K562 (cell line): ENCODE data around the gene SLC15A3. TPM values are rescaled to one million over a fixed set of nuclear protein-coding genes. Genes with fewer than 3 reads are reported as not detected.

Experiments
- ATAC-seq: fragments of 200-7000 bp; cut with Tn5 transposase; 3 replicates; pipeline ENCODE4 v1.9.1; 2020; ENCODE audit warnings: moderate library complexity
- BruUV-seq: library from RNA; stranded (reverse); fragments of 400-500 nt; replicated peaks from 2 replicates; lab custom pipeline; 2021; lab: Mats Ljungman, UMichigan
- CTCF ChIA-PET: fragments of 300-600 bp; formaldehyde crosslinking; extraction: SDS; loops from one replicate; lab custom pipeline; 2021; ENCODE audit warnings: low intra/inter-chr PET ratio; lab: Yijun Ruan, JAX
- POLR2A ChIA-PET: fragments of 300-600, 350-650 bp; sonication (Branson Sonifier 250); formaldehyde crosslinking; extraction: SDS; loops from one replicate; lab custom pipeline; 2021; ENCODE audit warnings: antibody characterized with exemption, inconsistent platforms; lab: Yijun Ruan, JAX
- DNase-seq, 4 experiments: peaks; one replicate each; pipeline versions ENCODE4 v3.0.0 to v3.0.0-alpha.2; 2011 to 2018; ENCODE audit warnings: low spot score in 3 of 4, mixed read lengths in 3 of 4; ENCODE audit errors: extremely low read depth in 1 of 4
- FAIRE-seq: peaks from 2 replicates; lab custom pipeline; 2011; peaks lifted over from hg19 to GRCh38; lab: Jason Lieb, UNC
- H2AFZ ChIP-seq: 2 replicates; pipeline ENCODE4 v1.6.0; 2011; ENCODE audit warnings: low read depth, low read length, control low read depth, inconsistent platforms
- H3K27ac ChIP-seq: fragments of 200-600 bp; 3 replicates; pipeline ENCODE4 v1.8.0; 2011; ENCODE audit warnings: low read depth, mild to moderate bottlenecking, control low read depth, inconsistent platforms, low read length, moderate library complexity, mixed read lengths; ENCODE audit errors: extremely low read depth
- H3K27me3 ChIP-seq, 2 experiments: fragments of 300-600 bp in 1 of 2; 2 replicates in 1 of 2; 3 replicates in 1 of 2; pipeline versions ENCODE4 v1.6.0 to v1.8.0; 2011; ENCODE audit warnings: inconsistent platforms in 2 of 2, low read length in 2 of 2, mild to moderate bottlenecking in 1 of 2, mixed read lengths in 1 of 2, moderate library complexity in 1 of 2; ENCODE audit not compliant: control insufficient read depth in 2 of 2, insufficient read depth in 2 of 2
- H3K36me3 ChIP-seq: fragments of 300-600 bp; 3 replicates; pipeline ENCODE4 v1.8.0; 2011; ENCODE audit warnings: mild to moderate bottlenecking, low read length, inconsistent platforms; ENCODE audit not compliant: control insufficient read depth, insufficient read depth
- H3K4me1 ChIP-seq, 2 experiments: fragments of 200-600 bp in 1 of 2; replicated peaks in 1 of 2; 2 replicates in 1 of 2; 3 replicates in 1 of 2; pipeline versions ENCODE4 v1.5.1 to v1.8.0; 2011; ENCODE audit warnings: inconsistent platforms in 2 of 2, low read length in 2 of 2, mild to moderate bottlenecking in 1 of 2, mixed read lengths in 1 of 2, moderate library complexity in 1 of 2; ENCODE audit not compliant: control insufficient read depth in 2 of 2, insufficient read depth in 2 of 2
- H3K4me2 ChIP-seq: 2 replicates; pipeline ENCODE4 v1.6.1; 2011; ENCODE audit warnings: low read length, control low read depth, inconsistent platforms, mixed read lengths; ENCODE audit not compliant: insufficient read depth
- H3K4me3 ChIP-seq: fragments of 200-600 bp; sonication (generic), shearing (Covaris generic); 2 replicates; pipeline ENCODE4 v1.5.1; 2016; ENCODE audit warnings: control low read depth, inconsistent platforms
- H3K79me2 ChIP-seq: fragments of 200-600 bp; 3 replicates; pipeline ENCODE4 v1.8.0; 2011; ENCODE audit warnings: low read length, inconsistent platforms; ENCODE audit not compliant: control insufficient read depth, insufficient read depth
- H3K9ac ChIP-seq, 2 experiments: 2 replicates each; pipeline versions ENCODE4 v1.6.0 to v1.6.1; 2011; ENCODE audit warnings: low read depth in 2 of 2, low read length in 2 of 2, control low read depth in 1 of 2, inconsistent platforms in 1 of 2, mild to moderate bottlenecking in 1 of 2, mixed read lengths in 1 of 2; ENCODE audit not compliant: insufficient read depth in 1 of 2
- H3K9me1 ChIP-seq: one replicate; pipeline ENCODE4 v1.6.0; 2011; ENCODE audit warnings: inconsistent platforms, mild to moderate bottlenecking, low read length, moderate library complexity; ENCODE audit not compliant: control insufficient read depth, insufficient read depth
- H3K9me3 ChIP-seq: replicated peaks from 2 replicates; pipeline ENCODE4 v1.5.1; 2011; ENCODE audit warnings: low read depth, low read length, inconsistent platforms; ENCODE audit not compliant: control insufficient read depth, insufficient read depth
- H4K20me1 ChIP-seq: replicated peaks from 2 replicates; pipeline ENCODE4 v1.6.1; 2011; ENCODE audit warnings: low read length, inconsistent platforms, mixed read lengths; ENCODE audit not compliant: control insufficient read depth, insufficient read depth
- ASH1L ChIP-seq: fragments of 450-650 bp; IDR thresholded peaks from 2 replicates; pipeline ENCODE4 v1.6.1; 2018; ENCODE audit warnings: borderline replicate concordance, mild to moderate bottlenecking, low read depth; ENCODE audit not compliant: partially characterized antibody
- DLX4 ChIP-seq: fragments of 250-450 bp; sonication (Bioruptor Pico); IDR thresholded peaks from 2 replicates; pipeline ENCODE4 v1.6.1; 2021; ENCODE audit warnings: mild to moderate bottlenecking
- HDAC1 ChIP-seq, 2 experiments: fragments of 450-650 bp; IDR thresholded peaks; 2 replicates each; pipeline ENCODE4 v1.6.1; 2016 to 2017; ENCODE audit warnings: inconsistent platforms in 1 of 2, mild to moderate bottlenecking in 1 of 2, moderate library complexity in 1 of 2
- HNRNPUL1 ChIP-seq: fragments of 200-400 bp; formaldehyde crosslinking; IDR thresholded peaks from 2 replicates; pipeline ENCODE4 v1.6.1; 2017; ENCODE audit warnings: low read length
- HOXB6 ChIP-seq: fragments of 250-450 bp; sonication (Bioruptor Pico); IDR thresholded peaks from 2 replicates; pipeline ENCODE4 v1.5.1; 2022; ENCODE audit warnings: mild to moderate bottlenecking, borderline replicate concordance
- KHSRP ChIP-seq: fragments of 450-650 bp; IDR thresholded peaks from 2 replicates; pipeline ENCODE4 v1.6.1; 2017
- POLR2AphosphoS5 ChIP-seq: IDR thresholded peaks from 2 replicates; pipeline ENCODE4 v1.6.1; 2011; ENCODE audit warnings: mild to moderate bottlenecking, low read depth, low read length, moderate library complexity; ENCODE audit not compliant: control insufficient read depth, insufficient read depth
- RAD51 ChIP-seq: fragments of 450-650 bp; IDR thresholded peaks from 2 replicates; pipeline ENCODE4 v1.7.1; 2016; ENCODE audit warnings: low read depth, mild to moderate bottlenecking, borderline replicate concordance
- SMAD1 ChIP-seq: fragments of 150-350 bp; IDR thresholded peaks from 2 replicates; pipeline ENCODE4 v1.6.1; 2014; ENCODE audit warnings: low read length, low read depth; ENCODE audit not compliant: partially characterized antibody
- STAG1 ChIP-seq: sonication (generic); formaldehyde crosslinking; IDR thresholded peaks from 2 replicates; pipeline ENCODE4 v1.5.0; 2020; ENCODE audit warnings: missing genetic modification reagents, borderline replicate concordance
- ZNF12 ChIP-seq: sonication (generic); formaldehyde crosslinking; IDR thresholded peaks from 2 replicates; pipeline ENCODE4 v1.4.0; 2020; ENCODE audit warnings: mild to moderate bottlenecking, missing genetic modification reagents
- ZNF134 ChIP-seq: fragments of 250-450 bp; sonication (Bioruptor Pico); conservative IDR thresholded peaks from 2 replicates; pipeline ENCODE4 v1.4.0; 2020
- ZNF644 ChIP-seq: fragments of 200-800 bp; sonication (Bioruptor generic); IDR thresholded peaks from 2 replicates; pipeline ENCODE4 v1.6.1; 2016; ENCODE audit warnings: low read depth, missing genetic modification characterization, missing compliant biosample characterization
- ZSCAN32 ChIP-seq: fragments of 450-650 bp; formaldehyde crosslinking; IDR thresholded peaks from 2 replicates; pipeline ENCODE4 v1.4.0; 2020; ENCODE audit warnings: mild to moderate bottlenecking, moderate library complexity
- WGBS: fragments of 100-300 bp; shearing (Covaris generic); methylation state at CpG from one replicate; pipeline ENCODE4 v1.1.6; 2016; ENCODE audit warnings: low coverage, mixed read lengths; ENCODE audit not compliant: insufficient coverage; ENCODE audit errors: missing lambda C conversion rate; 5-methylcytosine and 5-hydroxymethylcytosine counted together
- in situ Hi-C: fragments of 300-500 bp; cut with MboI; formaldehyde crosslinking; loops from 4 replicates; pipeline ENCODE4 v1.15.0; 2018; ENCODE audit warnings: inconsistent platforms, mixed read lengths
- intact Hi-C: fragments of 100-400 bp; cut with micrococcal nuclease; formaldehyde crosslinking; loops from 2 replicates; pipeline ENCODE4 v1.14.2; 2022
- polyA plus RNA-seq, 8 experiments: library from polyadenylated mRNA; depleted of rRNA in 4 of 8; stranded (reverse) in 5 of 8; unstranded in 3 of 8; fragments of >200 nt; fragmentation: Nextera tagmentation in 2 of 8; fragmentation: Illumina TruSeq in 1 of 8; extraction: Ambion mirVana in 2 of 8; extraction: Trizol in 1 of 8; gene quantifications; 2 replicates each; pipeline versions ENCODE4 v1.2.1 to v1.2.3, GENCODE V29; 2011 to 2014; ENCODE audit warnings: inconsistent platforms in 1 of 8, missing spikeins in 1 of 8
- total RNA-seq, 7 experiments: library from RNA; depleted of rRNA in 6 of 7; stranded (reverse); fragments of >200 nt in 6 of 7; fragmentation: Illumina TruSeq in 2 of 7; extraction: Trizol in 2 of 7; gene quantifications; 2 replicates each; pipeline versions ENCODE4 v1.2.1 to v1.2.3, GENCODE V29; 2011 to 2021; ENCODE audit warnings: low replicate concordance in 1 of 7
- TF ChIP-seq, protein P1 (sequence below): sonication (generic); formaldehyde crosslinking; IDR thresholded peaks from 2 replicates; pipeline ENCODE4 v1.8.0; 2023; ENCODE audit warnings: missing genetic modification reagents, mild to moderate bottlenecking, borderline replicate concordance

The SLC15A3 gene
- total and polyA plus RNA-seq, 9 of the 15 experiments (the other 6 are each of a cell fraction or from before 2014, with no cell fraction given) = 0.07 to 0.27 TPM; not detected in 7

- no peak for TF ChIP-seq POLR2AphosphoS5
These were observed 21.7 kb upstream of the SLC15A3 start (continued) for GRCh38 chr11:60973699-60974098.

DNA sequence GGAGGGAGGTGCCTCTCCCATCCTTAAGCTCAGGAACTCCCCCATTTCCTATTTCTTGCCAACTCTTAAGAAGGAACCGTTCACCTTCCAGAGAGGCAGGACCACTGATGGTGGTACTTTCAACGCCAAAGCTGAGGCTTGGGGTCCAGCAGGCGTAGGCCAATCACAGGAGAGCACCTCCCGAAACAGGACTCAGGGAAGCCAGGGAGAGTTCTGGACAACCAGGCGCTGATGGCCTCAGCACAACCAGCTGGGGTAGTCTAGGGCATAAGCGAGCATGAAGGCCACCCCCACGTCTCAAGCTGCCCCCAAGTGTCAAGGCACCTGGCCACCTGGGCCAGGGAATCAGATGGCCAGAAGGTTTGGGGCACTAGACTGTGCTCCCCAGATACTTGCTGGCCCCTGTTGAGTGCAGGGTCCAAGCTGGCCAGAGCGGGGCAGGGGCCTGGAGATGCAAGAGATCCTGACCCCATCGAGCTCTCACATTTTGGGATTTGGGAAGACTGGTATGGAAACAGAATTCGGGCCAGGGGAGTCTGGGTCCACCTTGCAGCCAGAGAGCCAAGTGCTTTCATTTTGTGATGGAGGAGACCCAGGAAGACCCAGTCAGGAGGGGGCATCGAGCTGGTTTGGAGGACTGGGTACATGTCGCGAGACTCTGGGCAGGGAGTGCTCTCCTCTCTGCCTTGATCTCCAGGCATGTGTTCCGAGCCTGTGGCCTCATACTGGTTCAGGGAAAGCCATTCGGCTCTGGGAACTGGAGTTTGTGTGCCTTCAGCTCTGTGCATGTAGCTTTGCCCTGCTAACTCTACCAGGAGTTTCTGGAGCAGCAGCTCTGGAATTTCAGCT, 20.4 kb upstream of the SLC15A3 start:
- DNase-seq = no peak
- no TSS peak for BruUV-seq
- Histone ChIP-seq H3K9ac (no peak overlapping the region; a peak in 1 of 4 replicates), H3K9me1 (no peaks in the 10 kb centered on the region), H3K4me1 (peaks cover 0 to 4% of the 10 kb centered on the region in 2 experiments; a peak in 1 of 5 replicates), H4K20me1 (no peaks in the 10 kb centered on the region), H3K27me3 (peaks cover 20 to 54% of the 10 kb centered on the region in 2 experiments), H3K79me2 (no peaks in the 10 kb centered on the region), H3K4me3 (no peak overlapping the region), H3K9me3 (no peaks in the 10 kb centered on the region), H3K4me2 (no peak overlapping the region), H2AFZ (no peak overlapping the region), H3K36me3 (no peaks in the 10 kb centered on the region), H3K27ac (no peak overlapping the region)
- POLR2A ChIA-PET = interaction anchor here (0.6 to 1.1 kb wide), 2 partner anchors 50 to 284 kb away, joined by 3 read pairs; no protein-coding TSS in a partner anchor
- in situ Hi-C loops = no loop called here
- CTCF ChIA-PET = no interaction called here
- intact Hi-C loops = no loop called here
- no peak for ATAC-seq
- 2% methylated on average over 15 of the region's 15 CpGs for WGBS
- no peak for FAIRE-seq
- TF ChIP-seq DLX4 (no peak), ZNF134 (CRISPR knock-in tag) (no peak), ASH1L (no peak), STAG1 (CRISPR knock-in tag) (no peak), HDAC1 (IDR thresholded peaks at IDR 0.05) (no peak), HOXB6 (CRISPR knock-in tag) (no peak), SMAD1 (no peak), ZNF644 (no peak), ZNF12 (CRISPR knock-in tag) (no peak), RAD51 (no peak), ZSCAN32 (CRISPR knock-in tag) (no peak), KHSRP (no peak), HNRNPUL1 (no peak)
- TF ChIP-seq, protein P1, sequence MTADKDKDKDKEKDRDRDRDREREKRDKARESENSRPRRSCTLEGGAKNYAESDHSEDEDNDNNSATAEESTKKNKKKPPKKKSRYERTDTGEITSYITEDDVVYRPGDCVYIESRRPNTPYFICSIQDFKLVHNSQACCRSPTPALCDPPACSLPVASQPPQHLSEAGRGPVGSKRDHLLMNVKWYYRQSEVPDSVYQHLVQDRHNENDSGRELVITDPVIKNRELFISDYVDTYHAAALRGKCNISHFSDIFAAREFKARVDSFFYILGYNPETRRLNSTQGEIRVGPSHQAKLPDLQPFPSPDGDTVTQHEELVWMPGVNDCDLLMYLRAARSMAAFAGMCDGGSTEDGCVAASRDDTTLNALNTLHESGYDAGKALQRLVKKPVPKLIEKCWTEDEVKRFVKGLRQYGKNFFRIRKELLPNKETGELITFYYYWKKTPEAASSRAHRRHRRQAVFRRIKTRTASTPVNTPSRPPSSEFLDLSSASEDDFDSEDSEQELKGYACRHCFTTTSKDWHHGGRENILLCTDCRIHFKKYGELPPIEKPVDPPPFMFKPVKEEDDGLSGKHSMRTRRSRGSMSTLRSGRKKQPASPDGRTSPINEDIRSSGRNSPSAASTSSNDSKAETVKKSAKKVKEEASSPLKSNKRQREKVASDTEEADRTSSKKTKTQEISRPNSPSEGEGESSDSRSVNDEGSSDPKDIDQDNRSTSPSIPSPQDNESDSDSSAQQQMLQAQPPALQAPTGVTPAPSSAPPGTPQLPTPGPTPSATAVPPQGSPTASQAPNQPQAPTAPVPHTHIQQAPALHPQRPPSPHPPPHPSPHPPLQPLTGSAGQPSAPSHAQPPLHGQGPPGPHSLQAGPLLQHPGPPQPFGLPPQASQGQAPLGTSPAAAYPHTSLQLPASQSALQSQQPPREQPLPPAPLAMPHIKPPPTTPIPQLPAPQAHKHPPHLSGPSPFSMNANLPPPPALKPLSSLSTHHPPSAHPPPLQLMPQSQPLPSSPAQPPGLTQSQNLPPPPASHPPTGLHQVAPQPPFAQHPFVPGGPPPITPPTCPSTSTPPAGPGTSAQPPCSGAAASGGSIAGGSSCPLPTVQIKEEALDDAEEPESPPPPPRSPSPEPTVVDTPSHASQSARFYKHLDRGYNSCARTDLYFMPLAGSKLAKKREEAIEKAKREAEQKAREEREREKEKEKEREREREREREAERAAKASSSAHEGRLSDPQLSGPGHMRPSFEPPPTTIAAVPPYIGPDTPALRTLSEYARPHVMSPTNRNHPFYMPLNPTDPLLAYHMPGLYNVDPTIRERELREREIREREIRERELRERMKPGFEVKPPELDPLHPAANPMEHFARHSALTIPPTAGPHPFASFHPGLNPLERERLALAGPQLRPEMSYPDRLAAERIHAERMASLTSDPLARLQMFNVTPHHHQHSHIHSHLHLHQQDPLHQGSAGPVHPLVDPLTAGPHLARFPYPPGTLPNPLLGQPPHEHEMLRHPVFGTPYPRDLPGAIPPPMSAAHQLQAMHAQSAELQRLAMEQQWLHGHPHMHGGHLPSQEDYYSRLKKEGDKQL (CRISPR knock-in tag) = no peak
